Lung (tissue), 12 donors: ENCODE data around the gene CD37. TPM values are rescaled to one million over a fixed set of nuclear protein-coding genes. Genes with fewer than 3 reads are reported as not detected.
"Not testable (repeated sequence)": the region's sequence is repeated elsewhere in the genome, so short reads cannot be mapped to it uniquely, and the experiment has no call there.

Experiments
- ATAC-seq: fragments of 200-7000 bp; cut with Tn5 transposase; one replicate; pipeline ENCODE4 v1.9.1; 2020; ENCODE audit warnings: moderate number of reproducible peaks; ENCODE audit not compliant: insufficient read depth, low FRiP score
- DNase-seq, 3 donors: peaks; one replicate each; pipeline ENCODE4 v3.0.0-alpha.2; 2013 to 2017
- H3K27ac ChIP-seq, 2 donors: one replicate each; pipeline ENCODE4 v1.5.1; 2013; ENCODE audit warnings: mild to moderate bottlenecking in 2 of 2, moderate library complexity in 2 of 2, control low read depth in 1 of 2, inconsistent platforms in 1 of 2, low read depth in 1 of 2, low read length in 1 of 2
- H3K27me3 ChIP-seq, 3 donors: one replicate each; pipeline ENCODE4 v1.5.1; 2013; ENCODE audit warnings: low read length in 2 of 3; ENCODE audit not compliant: control insufficient read depth in 3 of 3, insufficient read depth in 3 of 3
- H3K36me3 ChIP-seq, 4 donors: one replicate each; pipeline ENCODE4 v1.5.1; 2013; ENCODE audit warnings: low read length in 4 of 4, mild to moderate bottlenecking in 1 of 4, moderate library complexity in 1 of 4; ENCODE audit not compliant: control insufficient read depth in 4 of 4, insufficient read depth in 4 of 4
- H3K4me1 ChIP-seq, 5 donors: one replicate each; pipeline ENCODE4 v1.5.1; 2013; ENCODE audit warnings: low read length in 5 of 5, mild to moderate bottlenecking in 2 of 5, moderate library complexity in 1 of 5; ENCODE audit not compliant: control insufficient read depth in 5 of 5, insufficient read depth in 5 of 5
- H3K4me3 ChIP-seq: one replicate; pipeline ENCODE4 v1.5.1; 2013; ENCODE audit warnings: mild to moderate bottlenecking, control low read depth, moderate library complexity
- H3K9ac ChIP-seq, 2 donors: one replicate each; pipeline ENCODE4 v1.5.1; 2013; ENCODE audit warnings: low read length in 2 of 2, control low read depth in 1 of 2; ENCODE audit not compliant: insufficient read depth in 1 of 2
- H3K9me3 ChIP-seq, 4 donors: one replicate each; pipeline ENCODE4 v1.5.1; 2013; ENCODE audit warnings: low read length in 3 of 4, mild to moderate bottlenecking in 1 of 4, moderate library complexity in 1 of 4; ENCODE audit not compliant: control insufficient read depth in 4 of 4, insufficient read depth in 3 of 4
- WGBS, 2 donors: extraction: QIAGEN DNeasy Blood & Tissue Kit; methylation state at CpG; one replicate each; pipeline ENCODE4 v1.1.7; 2013; 5-methylcytosine and 5-hydroxymethylcytosine counted together
- polyA plus RNA-seq, 2 donors: library from polyadenylated mRNA; stranded (reverse); fragments of 200-250 nt; gene quantifications; one replicate each; pipeline ENCODE4 v1.2.1, GENCODE V29; 2013
- total RNA-seq, 2 donors: library from RNA; depleted of rRNA in 1 of 2; stranded (reverse); fragments of >200 nt in 1 of 2; gene quantifications; one replicate each; pipeline ENCODE4 v1.2.1, GENCODE V29; 2014 to 2021
- TF ChIP-seq, protein P1 (sequence below): IDR thresholded peaks from 2 replicates; pipeline ENCODE4 v1.5.1; 2012; ENCODE audit warnings: mild to moderate bottlenecking; ENCODE audit errors: control extremely low read depth, extremely low read depth
- donor health status: control.
- donor health status: control.
- donor health status: Bipolar disorder and iron deficiency.
- donor health status: healthy.
- donor health status: DM: yes; HTN: yes; CAD: no.

The CD37 gene
- total and polyA plus RNA-seq, 4 donors = 33.9 to 154 (median 51.2) TPM

DNA sequence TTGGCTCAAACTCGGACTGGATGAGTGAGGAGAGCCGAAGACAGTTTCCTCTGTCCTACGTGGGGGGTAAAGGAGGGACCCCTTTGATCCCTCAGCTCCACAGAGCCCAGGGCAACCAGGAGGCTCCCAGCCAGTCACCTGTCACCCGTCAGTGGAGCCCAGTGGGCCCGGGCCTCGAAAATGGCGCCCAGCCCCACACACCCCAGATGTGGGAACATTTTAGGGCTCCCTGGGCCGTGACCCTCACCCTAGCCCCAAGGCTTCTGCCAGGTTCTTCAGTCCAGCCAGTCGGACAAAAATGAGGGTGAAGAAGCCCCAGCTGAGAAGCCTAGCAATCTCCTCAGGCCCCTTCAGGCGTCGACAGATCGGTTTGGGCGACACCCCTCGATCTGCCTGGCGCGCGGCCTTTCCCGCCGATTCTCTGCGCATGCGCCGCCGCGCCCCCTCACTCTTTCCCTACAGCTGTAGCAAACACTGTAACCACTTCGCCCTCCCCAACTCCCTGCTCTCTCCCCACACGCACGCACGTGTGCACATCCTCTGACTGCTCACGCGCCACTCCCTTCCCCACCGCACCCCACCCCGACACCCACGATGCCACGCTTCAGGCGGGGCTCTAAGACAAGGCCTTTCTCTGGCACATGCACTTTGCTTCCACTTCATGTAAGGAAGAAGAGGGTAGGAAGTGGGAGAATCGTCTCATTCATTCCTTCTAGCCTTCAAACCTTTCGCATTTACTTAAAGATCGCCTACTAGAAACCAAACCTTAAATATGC lies 10.2 kb upstream of the CD37 start, which contains the start of gene SLC6A16:
Gene SLC6A16 (minus strand): TSS at position 391 of the 776 bp plus-strand sequence. CDS start 13,844 bp downstream, outside the sequence.
- H3K9me3 ChIP-seq = peaks cover 0 to 2% (median 0%) of the 10 kb centered on the region in 4 donors
- H3K27ac ChIP-seq = no peak within 1 kb of the TSS
- peaks cover 0 to 3% (median 0%) of the 10 kb centered on the region in 4 donors for H3K36me3 ChIP-seq
- ATAC-seq (no peak), DNase-seq (no peak)
- no peak within 1 kb of the TSS for H3K4me3 ChIP-seq
- H3K4me1 ChIP-seq = no peaks in the 10 kb centered on the region
- H3K9ac ChIP-seq = no peak within 1 kb of the TSS
- TF ChIP-seq, protein P1, sequence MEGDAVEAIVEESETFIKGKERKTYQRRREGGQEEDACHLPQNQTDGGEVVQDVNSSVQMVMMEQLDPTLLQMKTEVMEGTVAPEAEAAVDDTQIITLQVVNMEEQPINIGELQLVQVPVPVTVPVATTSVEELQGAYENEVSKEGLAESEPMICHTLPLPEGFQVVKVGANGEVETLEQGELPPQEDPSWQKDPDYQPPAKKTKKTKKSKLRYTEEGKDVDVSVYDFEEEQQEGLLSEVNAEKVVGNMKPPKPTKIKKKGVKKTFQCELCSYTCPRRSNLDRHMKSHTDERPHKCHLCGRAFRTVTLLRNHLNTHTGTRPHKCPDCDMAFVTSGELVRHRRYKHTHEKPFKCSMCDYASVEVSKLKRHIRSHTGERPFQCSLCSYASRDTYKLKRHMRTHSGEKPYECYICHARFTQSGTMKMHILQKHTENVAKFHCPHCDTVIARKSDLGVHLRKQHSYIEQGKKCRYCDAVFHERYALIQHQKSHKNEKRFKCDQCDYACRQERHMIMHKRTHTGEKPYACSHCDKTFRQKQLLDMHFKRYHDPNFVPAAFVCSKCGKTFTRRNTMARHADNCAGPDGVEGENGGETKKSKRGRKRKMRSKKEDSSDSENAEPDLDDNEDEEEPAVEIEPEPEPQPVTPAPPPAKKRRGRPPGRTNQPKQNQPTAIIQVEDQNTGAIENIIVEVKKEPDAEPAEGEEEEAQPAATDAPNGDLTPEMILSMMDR = no peak
- no peaks in the 10 kb centered on the region for H3K27me3 ChIP-seq
- 93 to 95% methylated on average over 38 of the region's 38 CpGs for WGBS, 2 donors

DNA sequence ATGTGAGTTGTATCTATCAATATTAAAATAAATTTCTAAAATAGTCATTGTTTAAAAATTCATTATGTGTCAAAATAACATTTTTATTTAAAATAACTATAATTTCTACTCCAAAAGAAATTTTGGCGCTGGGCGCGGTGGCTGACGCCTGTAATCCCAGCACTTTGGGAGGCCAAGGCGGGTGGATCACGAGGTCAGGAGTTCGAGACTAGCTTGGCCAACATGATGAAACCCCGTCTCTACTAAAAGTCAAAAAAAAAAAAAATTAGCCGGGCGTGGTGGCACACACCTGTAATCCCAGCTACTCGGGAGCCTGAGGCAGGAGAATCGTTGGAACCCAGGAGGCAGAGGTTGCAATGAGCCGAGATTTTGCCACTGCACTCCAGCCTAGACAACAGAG lies 9.4 kb upstream of the CD37 start:
- H3K9me3 ChIP-seq, ATAC-seq, H3K36me3 ChIP-seq, H3K27ac ChIP-seq, H3K4me3 ChIP-seq, DNase-seq, H3K9ac ChIP-seq, H3K27me3 ChIP-seq, H3K4me1 ChIP-seq: not testable (repeated sequence)
- 95 to 96% methylated on average over 13 of the region's 13 CpGs for WGBS, 2 donors

DNA sequence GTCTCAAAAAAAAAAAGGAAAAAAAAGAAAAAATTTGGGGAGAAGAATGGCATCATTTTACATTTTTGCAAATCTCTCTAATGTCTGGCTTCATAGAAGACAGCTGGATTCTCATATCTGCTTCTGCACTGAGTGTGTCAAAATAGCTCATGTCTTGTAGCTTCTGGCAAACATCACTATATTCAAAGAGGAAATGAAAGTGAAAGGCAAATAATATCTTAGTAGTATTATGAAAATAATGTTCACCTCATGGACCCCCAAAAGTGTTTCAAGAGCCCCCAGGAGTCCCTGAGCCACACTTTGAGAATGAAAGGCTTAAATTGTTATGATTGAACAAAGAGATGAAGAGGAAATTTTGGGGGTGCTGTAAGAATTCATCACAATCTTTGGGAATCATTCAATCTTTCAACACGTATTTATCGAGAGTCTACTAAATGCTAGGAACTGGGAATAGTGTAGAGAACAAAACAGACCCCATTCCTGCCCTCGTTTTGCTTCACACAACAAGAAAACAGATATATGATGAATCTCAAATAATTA lies 9.0 kb upstream of the CD37 start:
- DNase-seq (no peak), ATAC-seq (no peak)
- peaks cover 0 to 2% (median 0%) of the 10 kb centered on the region in 4 donors for H3K9me3 ChIP-seq
- no peak overlapping the region for H3K4me3 ChIP-seq
- no peak overlapping the region for H3K27ac ChIP-seq
- TF ChIP-seq, protein P1 = no peak
- no peaks in the 10 kb centered on the region for H3K4me1 ChIP-seq
- 90 to 93% methylated on average over 3 of the region's 3 CpGs for WGBS, 2 donors
- H3K9ac ChIP-seq = no peak overlapping the region
- no peaks in the 10 kb centered on the region for H3K27me3 ChIP-seq
- H3K36me3 ChIP-seq = peaks cover 0 to 5% (median 0%) of the 10 kb centered on the region in 4 donors

DNA sequence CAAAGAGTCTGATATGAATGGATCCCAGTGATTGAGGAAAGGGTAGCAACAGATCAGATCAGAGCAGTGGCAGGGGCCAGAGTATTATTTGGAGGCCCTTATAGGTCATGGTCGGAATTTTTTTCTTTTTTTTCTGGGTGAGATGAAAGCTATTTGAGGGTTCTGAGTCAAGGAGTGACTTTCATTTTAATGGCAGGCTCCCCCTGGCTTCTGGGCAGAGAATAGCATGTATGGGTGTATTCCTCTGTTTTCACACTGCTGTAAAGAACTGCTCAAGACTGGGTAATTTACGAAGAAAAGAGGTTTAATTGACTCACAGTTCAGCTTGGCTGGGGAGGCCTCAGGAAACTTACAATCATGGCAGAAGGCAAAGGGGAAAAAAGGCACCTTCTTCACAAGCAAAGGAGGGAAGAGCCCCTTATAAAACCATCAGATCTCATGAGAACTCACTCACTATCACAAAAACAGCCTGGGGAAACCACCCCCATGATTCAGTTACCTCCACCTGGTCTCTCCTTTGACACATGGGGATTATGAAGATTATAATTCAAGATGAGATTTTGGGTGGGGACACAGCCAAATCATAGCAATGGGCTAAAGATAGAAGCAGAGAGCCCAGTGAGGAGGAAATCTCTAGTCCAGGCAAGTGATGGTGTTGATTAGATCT lies 7.2 kb upstream of the CD37 start:
- Histone ChIP-seq H3K9me3 (peaks cover 0 to under 1% (median 0%) of the 10 kb centered on the region in 4 donors), H3K27ac (no peak overlapping the region), H3K9ac (no peak overlapping the region), H3K36me3 (peaks cover 0 to 7% (median 3%) of the 10 kb centered on the region in 4 donors), H3K27me3 (no peaks in the 10 kb centered on the region), H3K4me1 (no peaks in the 10 kb centered on the region), H3K4me3 (no peak overlapping the region)
- TF ChIP-seq, protein P1 = peak; percentile 27
- WGBS, 2 donors = 58 to 66% methylated on average over 2 of the region's 2 CpGs
- ATAC-seq (no peak), DNase-seq (no peak)
